HG02973 (cell line): ENCODE data around the gene AFF2.

Experiments used
- ATAC-seq: cut with Tn5 transposase; IDR thresholded peaks from one replicate; pipeline ENCODE4 v1.9.1; 2021; ENCODE audit warnings: moderate library complexity; ENCODE audit not compliant: unreplicated experiment

AFF2 gene

GRCh38 chrX:148715361-148715760 is 214.9 kb downstream of the AFF2 start:
- no peak for ATAC-seq

- no peak for ATAC-seq
Observed at GRCh38 chrX:148722966-148723365, 222.5 kb downstream of the AFF2 start.

- no peak for ATAC-seq
Observed at GRCh38 chrX:148723551-148723950, 223.1 kb downstream of the AFF2 start.

DNA sequence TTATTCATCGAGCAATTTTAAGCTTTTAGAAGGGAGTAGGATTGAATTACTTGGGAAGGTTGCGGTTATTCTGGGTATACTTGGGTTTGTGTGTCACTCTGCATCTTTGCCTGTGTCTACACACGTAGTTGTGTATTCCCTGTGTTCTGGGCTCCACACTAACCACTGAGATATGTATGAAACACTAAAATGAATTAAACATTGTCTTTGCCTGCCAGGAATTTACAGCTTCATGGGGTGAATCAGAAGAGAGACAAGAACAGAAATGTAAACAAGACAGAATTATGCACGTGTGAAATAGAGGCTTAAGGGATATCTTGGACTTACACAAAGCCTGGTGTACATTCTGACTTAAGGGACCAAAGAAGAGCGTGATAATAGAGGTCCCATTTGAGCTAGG is 228.5 kb downstream of the AFF2 start:
- no peak for ATAC-seq

DNA sequence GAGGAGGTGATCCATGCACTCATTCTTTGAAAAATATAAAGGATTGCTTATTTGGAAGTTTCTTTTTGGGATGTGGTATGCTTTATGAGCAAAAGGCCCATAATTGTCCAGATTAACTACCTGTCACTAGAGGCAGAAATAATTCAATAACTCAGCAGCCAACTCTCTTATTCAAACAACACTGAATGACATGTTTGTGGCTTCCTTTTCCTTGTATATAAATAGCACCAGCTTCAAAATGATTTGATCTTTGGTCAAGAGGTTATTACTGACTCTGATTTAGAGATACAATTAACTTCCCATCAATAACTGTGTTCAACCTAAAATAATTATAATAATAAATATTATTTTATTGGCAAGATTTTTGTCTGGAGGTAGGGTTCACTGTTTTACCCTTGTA is 232.3 kb downstream of the AFF2 start:
- ATAC-seq = no peak

DNA sequence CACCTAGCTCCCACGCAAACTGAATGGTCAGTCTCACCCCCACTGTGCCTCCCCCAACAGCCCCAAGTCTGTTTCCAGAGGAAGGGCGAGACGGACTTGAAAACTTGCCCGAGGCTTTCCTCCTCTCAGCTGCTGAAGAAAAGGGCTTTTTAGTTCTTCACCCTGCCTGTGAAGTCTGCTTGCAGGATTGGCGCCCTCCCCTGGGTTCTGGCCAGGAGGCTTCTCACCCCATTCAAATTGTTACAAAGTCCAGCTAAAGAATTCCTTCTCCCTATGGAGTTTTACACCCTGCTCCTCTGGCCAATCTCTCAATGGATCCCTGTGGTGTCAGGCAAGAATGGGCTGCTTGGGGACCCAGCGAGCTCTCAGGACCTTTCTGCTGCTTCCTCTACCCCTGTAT is 241.0 kb downstream of the AFF2 start:
- no peak for ATAC-seq

DNA sequence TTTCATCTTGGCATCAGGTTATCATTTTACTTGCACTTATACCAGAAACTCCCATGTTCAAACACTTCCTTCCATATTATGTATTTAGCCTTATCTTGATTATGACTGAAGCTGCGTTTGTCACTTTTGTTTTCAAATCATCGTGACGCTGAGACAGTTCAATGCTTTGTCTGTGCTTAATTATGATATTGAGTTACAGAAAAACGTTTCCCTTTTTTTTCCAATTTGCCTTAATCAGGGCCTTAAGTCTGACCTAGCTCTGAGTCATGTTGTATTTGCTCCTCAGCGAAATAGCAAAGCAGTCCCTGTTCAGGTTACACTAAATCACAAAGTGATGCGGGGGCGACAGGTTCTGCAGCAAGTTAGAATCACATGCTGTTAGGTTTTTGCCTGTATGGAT is 254.7 kb downstream of the AFF2 start:
- no peak for ATAC-seq

- ATAC-seq = no peak
Observed at GRCh38 chrX:148763896-148764295, 263.5 kb downstream of the AFF2 start.

GRCh38 chrX:148768296-148768695 is 267.9 kb downstream of the AFF2 start:
- no peak for ATAC-seq

DNA sequence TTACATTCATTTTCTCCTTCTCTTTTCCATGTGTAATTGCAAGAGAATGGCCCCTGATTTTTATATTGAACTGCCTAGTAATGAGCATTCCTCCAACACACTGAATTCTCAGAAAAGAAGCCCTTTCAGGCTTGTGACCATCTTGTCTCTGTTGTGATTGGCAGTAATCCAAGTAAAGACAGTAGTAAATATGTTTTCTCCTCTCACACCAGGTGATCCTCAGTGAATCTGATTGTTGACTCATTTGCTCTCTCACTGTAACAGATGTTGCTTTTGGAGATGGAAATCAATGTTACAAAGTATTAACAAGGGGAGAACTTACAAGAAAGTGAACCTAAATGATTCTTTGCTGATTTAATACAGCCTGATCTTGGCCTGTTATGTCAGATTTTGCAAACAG is 271.0 kb downstream of the AFF2 start:
- no peak for ATAC-seq

DNA sequence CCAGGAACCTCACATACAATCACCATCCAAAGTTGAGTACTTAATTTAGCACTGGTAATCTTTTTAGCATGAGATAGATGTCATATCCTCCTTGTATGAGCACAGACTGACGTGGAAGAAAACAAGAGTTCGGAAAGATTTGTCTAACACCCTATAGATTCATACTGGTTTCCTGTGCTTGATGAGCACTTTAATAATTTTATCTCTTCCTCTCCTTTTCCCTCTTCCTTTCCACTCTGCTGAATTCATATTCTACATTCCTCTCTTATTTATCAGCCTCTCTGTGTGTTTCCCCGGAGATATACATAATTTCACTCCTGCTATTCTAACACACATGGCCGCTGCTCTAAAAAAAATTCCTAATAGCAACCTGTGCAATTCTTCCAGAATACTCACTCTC is 273.9 kb downstream of the AFF2 start:
- ATAC-seq = no peak

GRCh38 chrX:148784137-148784536 is 283.7 kb downstream of the AFF2 start:
- no peak for ATAC-seq

- no peak for ATAC-seq
Observed at GRCh38 chrX:148784856-148785255, 284.4 kb downstream of the AFF2 start.

GRCh38 chrX:148785256-148785655 is 284.8 kb downstream of the AFF2 start:
- ATAC-seq = no peak

- ATAC-seq = no peak
Observed at GRCh38 chrX:148788449-148788848, 288.0 kb downstream of the AFF2 start.

DNA sequence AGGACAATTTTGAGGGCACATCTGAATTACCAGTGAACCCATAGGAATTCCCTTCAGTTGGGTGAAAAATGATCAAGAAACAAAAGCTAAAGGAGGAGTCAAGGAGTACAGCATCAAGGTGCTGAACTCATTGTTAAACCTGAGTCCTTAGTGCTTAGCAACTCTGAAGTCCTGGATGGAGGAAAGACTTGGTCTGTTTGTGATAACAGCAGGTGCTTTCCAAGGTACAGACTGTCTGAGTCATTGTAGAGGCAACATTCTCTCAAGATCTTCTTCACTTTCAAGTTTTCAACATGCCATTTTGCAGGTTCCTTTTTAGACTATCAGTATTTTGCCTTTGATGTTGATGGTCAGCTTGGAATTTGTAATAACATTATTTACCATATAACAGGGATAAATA is 293.9 kb downstream of the AFF2 start:
- ATAC-seq = no peak

DNA sequence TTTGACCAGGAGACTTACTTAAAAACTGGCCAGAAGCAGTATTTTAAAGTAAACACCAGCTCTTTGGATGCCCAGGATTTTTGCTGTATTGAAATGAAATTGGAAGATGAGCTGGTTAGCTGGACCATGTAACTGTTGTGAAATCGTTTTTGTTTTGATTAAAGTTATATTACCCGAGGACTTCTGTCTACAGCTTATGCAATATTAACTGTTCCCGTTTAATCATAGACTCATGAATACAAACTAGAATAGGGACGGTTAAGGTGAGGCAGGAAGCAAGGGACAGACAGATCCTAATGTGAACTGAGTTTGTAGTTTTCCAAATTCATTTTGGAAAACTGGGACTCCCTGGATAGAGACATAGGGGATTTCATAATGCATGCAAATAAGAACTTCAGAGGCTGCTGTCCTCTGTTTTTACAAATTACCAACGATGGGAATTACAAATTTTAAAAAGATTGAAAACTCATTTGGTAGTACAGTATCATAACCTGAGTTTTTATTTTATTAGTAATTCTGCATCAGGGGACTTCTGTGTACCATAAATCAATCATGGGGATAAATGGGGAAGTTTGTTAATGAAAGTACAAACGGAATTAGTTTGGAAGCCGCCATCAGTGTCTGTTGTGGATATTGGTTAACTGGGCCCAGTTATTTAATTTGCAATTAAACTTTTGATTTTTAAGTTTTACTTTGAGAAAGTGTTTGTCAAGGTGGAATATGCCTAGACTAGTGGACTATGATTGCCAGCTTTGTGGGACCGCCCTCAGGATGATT is 304.4 kb downstream of the AFF2 start:
- ATAC-seq = no peak

DNA sequence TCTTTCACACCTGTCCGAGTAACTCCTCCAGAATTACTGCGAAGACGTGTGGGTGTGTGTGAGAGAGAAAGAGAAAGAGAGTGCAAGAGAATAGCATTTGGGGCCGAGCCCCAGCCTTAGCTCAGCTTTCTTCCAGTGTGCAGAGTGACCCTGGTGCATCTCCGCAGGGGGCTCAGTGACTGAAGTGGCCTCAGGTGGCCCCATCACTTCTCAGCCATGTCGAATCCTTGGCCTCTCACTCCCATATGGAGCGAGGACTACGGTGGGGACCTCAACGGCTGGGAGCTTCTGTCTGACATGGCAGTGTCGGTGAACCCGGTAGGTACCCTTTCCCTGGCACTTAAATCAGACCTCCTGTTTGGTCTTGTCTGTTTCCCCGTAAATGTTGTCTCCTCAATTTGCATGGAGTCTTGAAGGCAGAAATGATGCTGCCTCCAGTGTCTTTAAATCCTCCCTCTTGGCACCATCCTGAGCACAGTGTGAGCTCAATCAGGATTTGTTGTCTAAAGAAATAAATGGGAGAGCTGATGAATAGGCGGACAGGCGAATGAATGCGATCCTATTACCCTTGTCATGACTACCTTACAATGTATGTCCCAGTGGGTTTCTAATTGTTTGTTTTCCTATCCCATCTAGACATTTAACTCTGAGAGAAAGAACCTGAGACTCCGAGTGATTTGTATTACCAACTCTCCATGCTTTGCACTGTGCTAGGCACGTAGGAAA is 305.9 kb downstream of the AFF2 start:
- ATAC-seq = no peak

GRCh38 chrX:148808833-148809232 is 308.4 kb downstream of the AFF2 start:
- ATAC-seq = no peak

GRCh38 chrX:148811236-148811635 is 310.8 kb downstream of the AFF2 start:
- ATAC-seq = no peak

GRCh38 chrX:148813422-148813821 is 313.0 kb downstream of the AFF2 start:
- no peak for ATAC-seq

DNA sequence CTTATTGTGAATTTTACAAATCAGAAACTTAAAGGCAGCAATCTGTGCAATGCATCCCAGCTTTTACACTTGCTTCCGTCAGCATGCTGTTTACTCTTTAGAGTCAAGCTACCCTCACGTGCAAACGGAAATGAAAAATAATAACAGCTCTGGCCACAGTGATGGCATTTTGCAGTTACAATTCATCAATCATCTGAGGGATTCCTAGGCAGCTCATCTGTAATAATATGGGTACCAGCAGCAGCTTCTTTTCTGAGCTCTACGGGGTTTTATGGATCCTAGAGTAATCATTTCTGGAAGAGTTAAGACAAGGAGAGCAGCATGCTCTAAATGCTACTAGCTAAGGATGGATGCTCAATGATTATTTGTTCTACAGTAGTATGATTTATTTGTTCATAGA is 313.6 kb downstream of the AFF2 start:
- ATAC-seq = no peak
